ENCODE measurements around the gene ACE. TPM values are rescaled to one million over a fixed set of nuclear protein-coding genes. Genes with fewer than 3 reads are reported as not detected.

The ACE gene
- total and polyA plus RNA-seq, 3 experiments from 2014 or later = 4.6 to 5.5 (median 4.7) TPM

DNA sequence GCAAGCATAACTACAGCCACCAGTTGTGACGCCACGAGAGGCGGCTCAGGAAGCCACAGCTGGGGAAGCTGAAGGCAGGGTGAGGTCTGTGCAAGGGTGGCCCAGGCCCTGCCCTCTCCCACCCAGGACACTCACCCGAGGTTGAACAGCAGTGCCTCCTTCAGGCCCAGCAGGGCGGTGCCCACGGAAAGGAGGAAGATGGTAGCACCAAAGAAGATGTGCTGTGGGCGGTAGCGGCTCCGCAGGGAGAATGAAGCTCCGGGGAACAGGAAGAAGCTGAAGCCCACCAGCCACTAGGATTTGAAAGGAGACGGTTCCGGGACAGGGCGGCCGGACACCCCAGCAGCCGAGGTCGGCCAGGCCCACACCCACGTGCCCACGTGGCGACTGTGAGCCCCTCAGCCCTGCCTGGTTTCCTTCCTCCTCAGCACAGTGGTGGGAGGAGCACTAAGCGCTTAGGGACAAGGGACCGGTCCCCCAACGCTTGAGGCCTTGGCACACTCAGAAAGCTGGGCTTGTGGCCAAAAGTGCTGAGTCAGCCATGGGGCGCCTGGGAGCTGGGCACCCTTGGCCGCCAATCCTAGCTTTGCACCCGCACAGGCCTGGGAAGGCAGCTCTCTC lies 41.8 kb upstream of the ACE start:
- peak; percentile 33 to 86 (median 58) for DNase-seq
- no peak overlapping the region for H3K4me3 ChIP-seq (ENCODE audit: low read length)
- H3K36me3 ChIP-seq (ENCODE audit: insufficient read depth, low read length) = no peaks in the 10 kb centered on the region
- H3K4me1 ChIP-seq (ENCODE audit: insufficient read depth, low read length) = peaks cover 43% of the 10 kb centered on the region
- Mint-ChIP-seq H3K4me1 (peaks cover 32 to 77% (median 38%) of the 10 kb centered on the region in 3 donors), H3K9me3 (peaks cover 0 to 2% (median 0%) of the 10 kb centered on the region in 5 donors), H3K4me3 (peak overlapping the region; percentile 38 to 81 (median 68)), H3K27me3 (no peaks in the 10 kb centered on the region), H3K36me3 (peaks cover 5 to 54% (median 12%) of the 10 kb centered on the region in 3 donors), H3K27ac (peak overlapping the region; percentile 81 to 98 (median 94))
- H3K9me3 ChIP-seq (ENCODE audit: low read length) = no peaks in the 10 kb centered on the region
- CTCF ChIA-PET = interaction anchor here (0.8 to 3.8 kb wide), 12 partner anchors 9 to 414 kb away, joined by 3 to 45 read pairs (median 6); partner anchors contain the start of genes ACE and CYB561
- no peaks in the 10 kb centered on the region for H3K27me3 ChIP-seq (ENCODE audit: insufficient read depth, low read length, poor library complexity, severe bottlenecking)
- H3K27ac ChIP-seq (ENCODE audit: low read depth, low read length) = peak overlapping the region; percentile 38
- POLR2A ChIA-PET = interaction anchor here (0.6 to 1.4 kb wide), 5 partner anchors 10 to 264 kb away, joined by 4 to 8 read pairs (median 6); partner anchors contain the start of gene CYB561

DNA sequence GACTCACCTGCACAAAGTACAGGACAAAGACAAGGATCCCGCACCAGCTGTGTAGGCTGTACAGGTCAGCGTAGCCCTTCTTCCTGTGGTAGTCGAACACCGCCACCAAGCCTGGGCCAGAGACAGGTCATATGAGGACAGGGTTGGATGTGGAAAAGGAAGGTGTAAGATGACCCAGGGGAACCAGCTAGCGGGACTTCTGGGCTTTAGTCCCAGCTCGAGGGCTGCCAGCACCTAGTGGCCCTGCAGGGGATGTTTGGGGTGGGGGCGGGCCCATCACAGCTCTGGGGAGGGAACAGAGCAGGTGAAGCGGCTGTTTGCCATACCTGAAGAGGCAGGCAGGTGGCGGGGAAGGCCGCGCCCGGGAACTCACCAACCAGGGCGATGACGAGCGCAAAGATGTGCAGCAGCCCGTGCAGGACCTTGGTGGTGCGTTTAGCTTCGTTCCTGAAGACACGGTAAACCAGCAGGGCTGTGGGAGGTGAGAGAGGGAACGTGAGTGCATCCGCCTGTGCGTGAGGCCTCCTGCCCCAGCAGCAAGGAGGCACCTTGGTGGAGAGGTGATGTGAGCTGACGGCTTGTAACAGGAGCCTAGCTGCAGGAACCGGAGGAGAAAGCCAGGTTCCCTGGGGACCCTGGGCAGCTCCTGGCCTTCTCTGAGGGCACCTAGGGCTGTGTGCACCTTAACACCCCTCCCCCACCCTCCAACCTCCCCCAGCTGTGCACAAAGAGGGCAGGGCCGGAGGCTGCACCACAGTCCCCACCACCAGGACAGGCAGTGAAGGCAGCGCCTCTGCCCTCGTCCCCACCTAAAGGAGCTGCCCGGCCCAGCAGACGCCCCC lies 41.0 kb upstream of the ACE start:
- peak overlapping the region in 7 of 8 donors; percentile 60 to 93 (median 68) for H3K27ac Mint-ChIP-seq
- peak overlapping the region; percentile 59 for H3K27ac ChIP-seq (ENCODE audit: low read depth, low read length)
- ChIA-PET POLR2A (interaction anchor here (0.9 to 1.0 kb wide), 2 partner anchors 9 to 263 kb away, joined by 3 to 4 read pairs; no protein-coding TSS in a partner anchor), CTCF (interaction anchor here (0.9 to 3.8 kb wide), 9 partner anchors 8 to 413 kb away, joined by 3 to 45 read pairs (median 6); partner anchors contain the start of genes ACE and CYB561)
- peaks cover 5 to 54% (median 12%) of the 10 kb centered on the region in 3 donors for H3K36me3 Mint-ChIP-seq
- H3K27me3 Mint-ChIP-seq = no peaks in the 10 kb centered on the region
- H3K4me1 ChIP-seq (ENCODE audit: insufficient read depth, low read length) = peaks cover 49% of the 10 kb centered on the region
- peaks cover 0 to 2% (median 0%) of the 10 kb centered on the region in 5 donors for H3K9me3 Mint-ChIP-seq
- no peaks in the 10 kb centered on the region for H3K27me3 ChIP-seq (ENCODE audit: insufficient read depth, low read length, poor library complexity, severe bottlenecking)
- no peak for DNase-seq
- no peak overlapping the region for H3K4me3 ChIP-seq (ENCODE audit: low read length)
- H3K36me3 ChIP-seq (ENCODE audit: insufficient read depth, low read length) = no peaks in the 10 kb centered on the region
- peaks cover 41 to 83% (median 47%) of the 10 kb centered on the region in 3 donors for H3K4me1 Mint-ChIP-seq
- H3K9me3 ChIP-seq (ENCODE audit: low read length) = no peaks in the 10 kb centered on the region
- peak overlapping the region in 1 of 7 donors; percentile 36 for H3K4me3 Mint-ChIP-seq

DNA sequence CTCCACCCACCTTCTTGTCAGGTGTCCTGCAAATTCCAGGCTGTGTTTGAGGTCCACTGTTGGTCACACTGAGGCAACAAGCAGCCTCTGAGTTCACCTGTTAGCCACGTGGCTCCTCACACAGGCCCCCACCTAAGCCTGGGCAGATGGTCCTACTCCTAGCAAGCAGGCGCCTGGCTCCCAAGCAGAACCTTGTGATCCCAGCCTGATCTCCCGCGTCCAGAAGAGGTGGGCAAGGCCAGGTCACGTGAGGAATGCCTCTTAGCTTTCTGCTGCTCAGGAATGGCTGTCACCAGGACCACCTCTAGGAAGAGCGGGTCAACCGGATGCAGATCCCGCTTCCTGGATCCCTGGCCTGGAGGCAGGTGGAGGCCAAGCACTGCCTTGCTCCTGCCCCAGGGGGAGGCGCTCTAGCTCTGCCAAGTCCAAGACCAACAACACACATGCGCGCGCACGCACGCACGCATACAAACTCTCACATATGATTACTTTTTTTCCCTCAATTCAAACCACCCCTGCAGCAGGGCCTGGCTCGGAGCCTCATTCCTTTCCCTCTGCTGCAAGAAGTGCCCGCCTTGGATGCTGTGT lies 40.2 kb upstream of the ACE start:
- POLR2A ChIA-PET = interaction anchor here (0.9 kb wide), 1 partner anchor 8 kb away, joined by 3 read pairs; no protein-coding TSS in a partner anchor
- peak overlapping the region in 6 of 8 donors; percentile 39 to 93 (median 62) for H3K27ac Mint-ChIP-seq

DNA sequence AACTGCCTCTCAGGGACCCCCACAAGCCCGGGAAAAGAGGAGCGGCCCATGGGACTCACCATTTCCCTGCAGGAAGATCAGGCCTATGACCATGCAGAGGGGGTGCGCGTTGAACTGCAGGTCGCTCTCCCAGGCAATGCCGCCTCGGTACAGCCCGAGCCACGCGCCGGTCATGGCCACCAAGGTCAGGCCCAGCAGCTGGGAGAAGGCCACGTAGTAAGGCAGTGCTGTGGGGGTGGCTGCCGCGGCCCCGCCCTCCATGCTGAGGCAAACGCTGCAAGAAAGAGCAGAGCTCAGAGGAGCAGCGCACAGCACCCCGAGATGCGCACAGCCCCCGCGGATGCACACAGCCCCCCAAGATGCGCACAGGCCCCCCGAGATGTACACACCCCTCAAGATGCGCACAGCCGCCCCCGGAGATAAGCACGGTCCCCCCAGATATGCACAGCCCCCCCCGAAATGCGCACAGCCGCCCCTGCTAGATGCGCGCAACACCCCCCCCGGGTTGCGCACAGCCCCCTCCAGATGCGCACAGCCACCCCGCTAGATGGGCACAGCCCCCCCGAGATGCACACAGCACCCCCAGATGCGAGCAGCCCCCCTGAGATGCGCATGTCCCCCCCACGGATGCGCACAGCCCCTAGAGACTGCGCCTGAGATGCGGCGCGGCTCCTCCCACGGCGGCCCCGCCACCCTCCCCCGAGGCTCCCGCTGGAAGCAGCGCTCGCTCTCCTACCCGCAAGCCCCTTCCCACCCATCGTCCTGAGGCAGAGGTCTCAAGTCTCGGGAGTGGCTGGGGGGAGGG lies 39.4 kb upstream of the ACE start:
- peak overlapping the region in 3 of 7 donors; percentile 19 to 59 (median 47) for H3K4me3 Mint-ChIP-seq
- H3K27ac Mint-ChIP-seq = peak overlapping the region in 6 of 8 donors; percentile 39 to 93 (median 74)
- Histone ChIP-seq H3K27ac (ENCODE audit: low read depth, low read length) (peak overlapping the region; percentile 59), H3K36me3 (ENCODE audit: insufficient read depth, low read length) (no peaks in the 10 kb centered on the region), H3K27me3 (ENCODE audit: insufficient read depth, low read length, poor library complexity, severe bottlenecking) (no peaks in the 10 kb centered on the region), H3K9me3 (ENCODE audit: low read length) (no peaks in the 10 kb centered on the region), H3K4me1 (ENCODE audit: insufficient read depth, low read length) (peaks cover 49% of the 10 kb centered on the region), H3K4me3 (ENCODE audit: low read length) (no peak overlapping the region)
- H3K4me1 Mint-ChIP-seq = peaks cover 44 to 88% (median 51%) of the 10 kb centered on the region in 3 donors
- H3K9me3 Mint-ChIP-seq = peaks cover 0 to 2% (median 0%) of the 10 kb centered on the region in 5 donors
- ChIA-PET CTCF (interaction anchor here (0.7 to 1.6 kb wide), 2 partner anchors 9 to 12 kb away, joined by 3 to 4 read pairs; no protein-coding TSS in a partner anchor), POLR2A (no interaction called here)
- no peak for DNase-seq
- H3K27me3 Mint-ChIP-seq = no peaks in the 10 kb centered on the region
- H3K36me3 Mint-ChIP-seq = peaks cover 5 to 44% (median 9%) of the 10 kb centered on the region in 3 donors

More for the DNA sequence above, 40.2 kb upstream of the ACE start:
- Histone ChIP-seq H3K27ac (ENCODE audit: low read depth, low read length) (peak overlapping the region; percentile 59), H3K9me3 (ENCODE audit: low read length) (no peaks in the 10 kb centered on the region), H3K36me3 (ENCODE audit: insufficient read depth, low read length) (no peaks in the 10 kb centered on the region), H3K27me3 (ENCODE audit: insufficient read depth, low read length, poor library complexity, severe bottlenecking) (no peaks in the 10 kb centered on the region), H3K4me3 (ENCODE audit: low read length) (no peak overlapping the region), H3K4me1 (ENCODE audit: insufficient read depth, low read length) (peaks cover 49% of the 10 kb centered on the region)
- no peak for DNase-seq
- H3K4me3 Mint-ChIP-seq = peak overlapping the region in 2 of 7 donors; percentile 8 to 36
- peaks cover 5 to 53% (median 12%) of the 10 kb centered on the region in 3 donors for H3K36me3 Mint-ChIP-seq
- peaks cover 0 to 2% (median 0%) of the 10 kb centered on the region in 5 donors for H3K9me3 Mint-ChIP-seq
- CTCF ChIA-PET = interaction anchor here (0.7 to 3.8 kb wide), 4 partner anchors 10 to 179 kb away, joined by 3 to 45 read pairs (median 22); partner anchors contain the start of gene ACE
- H3K4me1 Mint-ChIP-seq = peaks cover 44 to 85% (median 49%) of the 10 kb centered on the region in 3 donors
- H3K27me3 Mint-ChIP-seq = no peaks in the 10 kb centered on the region

DNA sequence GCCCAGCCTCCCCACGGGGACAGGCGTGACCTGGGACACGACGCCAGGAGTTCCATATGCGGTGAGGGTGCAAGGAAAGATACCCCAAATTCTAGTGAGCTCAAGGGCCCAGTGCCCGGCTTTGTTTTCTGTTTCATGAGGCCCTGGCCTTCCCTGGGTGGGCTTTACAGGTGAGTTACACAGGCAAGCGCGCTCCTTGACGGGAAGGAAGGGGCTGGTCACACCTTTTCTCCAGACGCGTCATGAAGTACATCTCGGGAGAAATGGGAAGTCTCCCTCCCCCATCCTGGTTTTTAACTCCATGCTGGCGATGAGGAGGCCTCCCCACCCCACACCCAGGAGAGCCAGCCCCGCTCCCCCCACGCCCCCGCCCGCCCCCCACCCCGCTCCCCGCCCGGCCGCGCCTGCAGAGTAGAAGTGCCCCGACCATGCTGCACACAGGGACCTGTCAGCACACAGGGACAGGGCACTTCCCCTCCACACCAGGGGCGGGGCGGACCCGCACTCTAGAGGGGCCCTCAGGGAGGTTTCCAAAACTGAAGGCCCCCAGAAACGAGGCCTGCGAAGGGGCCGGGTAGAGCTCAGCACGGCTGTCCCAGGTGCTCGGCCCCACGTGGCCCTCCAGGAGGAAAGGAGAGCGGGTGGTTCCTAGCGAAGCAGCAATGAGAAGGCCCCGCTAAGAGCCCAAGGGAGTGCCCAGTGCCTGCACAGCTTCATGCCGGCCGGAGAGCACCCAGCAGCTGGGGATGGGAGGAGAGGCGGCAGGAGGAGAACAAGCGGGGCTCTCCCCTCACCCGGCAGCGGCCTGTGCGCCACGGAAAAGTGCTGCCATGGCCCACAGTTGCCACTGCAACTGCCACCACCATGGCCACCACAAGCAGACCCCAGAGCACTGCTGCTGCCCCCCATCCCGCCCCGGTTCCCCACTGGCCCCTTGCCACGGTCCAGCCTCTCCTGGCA lies 38.5 kb upstream of the ACE start:
- ChIA-PET POLR2A (interaction anchor here (1.0 to 3.1 kb wide), 2 partner anchors 9 to 10 kb away, joined by 3 to 17 read pairs; no protein-coding TSS in a partner anchor), CTCF (interaction anchor here (0.7 to 7.3 kb wide), 5 partner anchors 9 to 173 kb away, joined by 3 to 52 read pairs (median 4); no protein-coding TSS in a partner anchor)
- Histone ChIP-seq H3K9me3 (ENCODE audit: low read length) (no peaks in the 10 kb centered on the region), H3K27me3 (ENCODE audit: insufficient read depth, low read length, poor library complexity, severe bottlenecking) (no peaks in the 10 kb centered on the region), H3K4me1 (ENCODE audit: insufficient read depth, low read length) (peaks cover 49% of the 10 kb centered on the region), H3K27ac (ENCODE audit: low read depth, low read length) (no peak overlapping the region), H3K36me3 (ENCODE audit: insufficient read depth, low read length) (no peaks in the 10 kb centered on the region), H3K4me3 (ENCODE audit: low read length) (no peak overlapping the region)
- Mint-ChIP-seq H3K4me3 (peak overlapping the region in 3 of 7 donors; percentile 19 to 61 (median 34)), H3K36me3 (peaks cover 5 to 36% (median 7%) of the 10 kb centered on the region in 3 donors), H3K9me3 (peaks cover 0 to 2% (median 0%) of the 10 kb centered on the region in 5 donors), H3K27me3 (no peaks in the 10 kb centered on the region), H3K4me1 (peaks cover 35 to 87% (median 50%) of the 10 kb centered on the region in 3 donors), H3K27ac (peak overlapping the region in 7 of 8 donors; percentile 35 to 99 (median 95))
- DNase-seq = no peak

DNA sequence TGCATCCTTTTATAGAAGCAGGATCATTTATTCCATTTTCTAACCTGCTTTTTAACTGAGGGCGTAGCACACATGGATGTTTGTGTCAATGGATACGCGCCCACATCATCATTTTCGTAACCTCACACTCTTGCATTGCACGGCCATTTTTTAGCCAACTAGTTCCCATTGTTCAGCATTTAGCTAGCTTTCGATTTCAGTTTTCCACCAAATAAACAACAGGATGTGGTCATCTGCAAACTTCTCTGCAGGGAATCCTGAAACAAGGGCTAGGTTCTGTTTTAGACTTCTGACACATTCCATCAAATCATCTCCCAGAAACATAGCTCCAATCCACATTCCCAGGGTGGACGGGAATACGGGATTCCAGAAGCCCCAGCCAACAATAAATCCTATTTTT lies 37.2 kb upstream of the ACE start:
- no peaks in the 10 kb centered on the region for H3K27me3 ChIP-seq (ENCODE audit: insufficient read depth, low read length, poor library complexity, severe bottlenecking)
- peaks cover 38% of the 10 kb centered on the region for H3K4me1 ChIP-seq (ENCODE audit: insufficient read depth, low read length)
- ChIA-PET POLR2A (interaction anchor here (0.6 to 3.1 kb wide), 7 partner anchors 8 to 1067 kb away, joined by 3 to 17 read pairs (median 3); partner anchors contain the start of genes CEP95 and DCAF7), CTCF (interaction anchor here (0.8 to 7.3 kb wide), 8 partner anchors 10 to 172 kb away, joined by 3 to 52 read pairs (median 5); partner anchors contain the start of gene ACE)
- H3K27ac ChIP-seq (ENCODE audit: low read depth, low read length) = peak overlapping the region; percentile 66
- Mint-ChIP-seq H3K4me1 (peaks cover 39 to 82% (median 48%) of the 10 kb centered on the region in 3 donors), H3K27me3 (no peaks in the 10 kb centered on the region), H3K9me3 (peaks cover 0 to 2% (median 0%) of the 10 kb centered on the region in 5 donors), H3K36me3 (peaks cover 3 to 28% (median 6%) of the 10 kb centered on the region in 3 donors), H3K4me3 (peak overlapping the region; percentile 77 to 85 (median 84)), H3K27ac (peak overlapping the region; percentile 91 to 100 (median 96))
- H3K4me3 ChIP-seq (ENCODE audit: low read length) = peak overlapping the region; percentile 26
- H3K36me3 ChIP-seq (ENCODE audit: insufficient read depth, low read length) = no peaks in the 10 kb centered on the region
- H3K9me3 ChIP-seq (ENCODE audit: low read length) = no peaks in the 10 kb centered on the region
- DNase-seq = peak in 1 of 5 donors; percentile 56
